OCI-LY3 (cell line): Measurements from ENCODE around the gene PALD1.

Experiments
- H2AFZ ChIP-seq: fragments of 200-600, 300-600 bp; shearing (Covaris generic); 2 replicates; pipeline ENCODE4 v1.6.0; 2014; ENCODE audit warnings: antibody characterized with exemption, low read depth, low read length
- H3K27ac ChIP-seq: fragments of 200-600, 300-600 bp; sonication (generic); 2 replicates; pipeline ENCODE4 v1.5.1; 2014; ENCODE audit warnings: mild to moderate bottlenecking, low read length, moderate library complexity, mixed read lengths
- H3K27me3 ChIP-seq: fragments of 200-600, 300-600 bp; sonication (generic); 2 replicates; pipeline ENCODE4 v1.6.1; 2014; ENCODE audit warnings: low read depth, low read length, mixed read lengths
- H3K36me3 ChIP-seq: fragments of 200-600, 300-600 bp; sonication (generic); replicated peaks from 2 replicates; pipeline ENCODE3; 2014; ENCODE audit warnings: low read depth, low read length, mixed read lengths
- H3K4me1 ChIP-seq: fragments of 300-600, 200-600 bp; sonication (generic); 2 replicates; pipeline ENCODE4 v1.6.1; 2014; ENCODE audit warnings: low read length, mixed read lengths
- H3K4me2 ChIP-seq: fragments of 200-600, 300-600 bp; sonication (generic); 2 replicates; pipeline ENCODE4 v1.6.1; 2014; ENCODE audit warnings: low read length, mixed read lengths
- H3K4me3 ChIP-seq: fragments of 300-600, 200-600 bp; sonication (generic); 2 replicates; pipeline ENCODE4 v1.5.1; 2014; ENCODE audit warnings: antibody characterized with exemption, mild to moderate bottlenecking, low read length, moderate library complexity
- H3K79me2 ChIP-seq: fragments of 300-600, 200-600 bp; shearing (Covaris generic); 2 replicates; pipeline ENCODE4 v1.6.1; 2014; ENCODE audit warnings: mild to moderate bottlenecking, low read length, mixed read lengths
- H3K9ac ChIP-seq: fragments of 300-600, 200-600 bp; shearing (Covaris generic); 2 replicates; pipeline ENCODE4 v1.6.0; 2014; ENCODE audit warnings: mild to moderate bottlenecking, low read length, moderate library complexity
- H3K9me3 ChIP-seq: fragments of 200-600, 300-600 bp; shearing (Covaris generic); 2 replicates; pipeline ENCODE4 v1.6.1; 2014; ENCODE audit warnings: low read length, mixed read lengths; ENCODE audit not compliant: insufficient read depth
- H4K20me1 ChIP-seq: fragments of 200-600, 300-600 bp; sonication (generic); 2 replicates; pipeline ENCODE4 v1.6.1; 2016; ENCODE audit warnings: low read length, mixed read lengths; ENCODE audit not compliant: insufficient read depth
- EZH2phosphoT487 ChIP-seq: fragments of 200-600 bp; shearing (Covaris generic); IDR thresholded peaks from 2 replicates; pipeline ENCODE4 v1.6.1; 2018; ENCODE audit warnings: antibody characterized with exemption, mixed run types, low read depth
- TF ChIP-seq, protein P1 (sequence below): fragments of 200-600, 300-600 bp; sonication (generic); IDR thresholded peaks from 2 replicates; pipeline ENCODE4 v1.5.1; 2014; ENCODE audit warnings: antibody characterized with exemption, low read length, low read depth

The PALD1 gene

DNA sequence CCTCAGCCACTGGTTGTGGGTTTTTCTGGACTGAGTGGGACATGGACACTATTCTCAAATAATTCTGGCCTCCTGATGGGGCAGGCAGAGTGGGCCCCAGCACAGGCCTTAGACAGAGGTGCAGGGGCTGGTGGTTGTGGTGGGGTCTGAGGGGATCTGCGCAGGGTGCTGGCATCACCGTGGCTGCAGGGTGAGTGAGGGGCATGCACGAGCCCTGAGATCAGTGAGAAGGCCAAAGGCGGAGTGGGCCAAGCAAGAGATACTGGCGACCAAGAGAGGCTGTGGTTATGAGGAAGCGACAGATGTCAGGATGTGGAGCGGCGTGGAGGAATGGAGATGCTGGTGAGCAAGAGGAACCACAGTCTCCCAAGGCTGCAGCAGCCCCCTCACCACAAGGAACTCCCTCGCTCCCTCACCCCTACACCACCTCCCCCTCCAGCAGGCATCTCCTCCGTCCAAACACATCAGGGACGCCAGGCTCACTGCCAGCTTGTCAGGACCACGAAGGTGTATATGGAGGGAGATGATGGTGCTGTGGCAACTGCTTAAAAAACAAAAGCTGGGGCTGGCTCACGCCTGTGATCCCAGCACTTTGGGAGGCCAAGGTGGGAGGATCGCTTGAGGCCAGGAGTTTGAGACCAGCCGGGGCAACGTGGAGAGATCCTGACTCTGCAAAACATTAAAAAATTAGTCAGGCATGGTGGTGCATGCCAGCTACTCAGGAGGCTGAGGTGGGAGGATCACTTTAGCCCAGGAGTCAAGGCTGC lies 114.4 kb downstream of the PALD1 start:
- no peak overlapping the region for H3K9ac ChIP-seq
- H2AFZ ChIP-seq = no peak overlapping the region
- no peaks in the 10 kb centered on the region for H3K36me3 ChIP-seq
- no peaks in the 10 kb centered on the region for H3K9me3 ChIP-seq
- peaks cover 7% of the 10 kb centered on the region for H3K27me3 ChIP-seq
- TF ChIP-seq EZH2phosphoT487 = no peak
- TF ChIP-seq, protein P1, sequence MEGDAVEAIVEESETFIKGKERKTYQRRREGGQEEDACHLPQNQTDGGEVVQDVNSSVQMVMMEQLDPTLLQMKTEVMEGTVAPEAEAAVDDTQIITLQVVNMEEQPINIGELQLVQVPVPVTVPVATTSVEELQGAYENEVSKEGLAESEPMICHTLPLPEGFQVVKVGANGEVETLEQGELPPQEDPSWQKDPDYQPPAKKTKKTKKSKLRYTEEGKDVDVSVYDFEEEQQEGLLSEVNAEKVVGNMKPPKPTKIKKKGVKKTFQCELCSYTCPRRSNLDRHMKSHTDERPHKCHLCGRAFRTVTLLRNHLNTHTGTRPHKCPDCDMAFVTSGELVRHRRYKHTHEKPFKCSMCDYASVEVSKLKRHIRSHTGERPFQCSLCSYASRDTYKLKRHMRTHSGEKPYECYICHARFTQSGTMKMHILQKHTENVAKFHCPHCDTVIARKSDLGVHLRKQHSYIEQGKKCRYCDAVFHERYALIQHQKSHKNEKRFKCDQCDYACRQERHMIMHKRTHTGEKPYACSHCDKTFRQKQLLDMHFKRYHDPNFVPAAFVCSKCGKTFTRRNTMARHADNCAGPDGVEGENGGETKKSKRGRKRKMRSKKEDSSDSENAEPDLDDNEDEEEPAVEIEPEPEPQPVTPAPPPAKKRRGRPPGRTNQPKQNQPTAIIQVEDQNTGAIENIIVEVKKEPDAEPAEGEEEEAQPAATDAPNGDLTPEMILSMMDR = no peak
- no peaks in the 10 kb centered on the region for H3K79me2 ChIP-seq
- H3K27ac ChIP-seq = no peak overlapping the region
- H3K4me1 ChIP-seq = peaks cover 10% of the 10 kb centered on the region
- no peak overlapping the region for H3K4me2 ChIP-seq
- H4K20me1 ChIP-seq = no peaks in the 10 kb centered on the region
- H3K4me3 ChIP-seq = no peak overlapping the region

DNA sequence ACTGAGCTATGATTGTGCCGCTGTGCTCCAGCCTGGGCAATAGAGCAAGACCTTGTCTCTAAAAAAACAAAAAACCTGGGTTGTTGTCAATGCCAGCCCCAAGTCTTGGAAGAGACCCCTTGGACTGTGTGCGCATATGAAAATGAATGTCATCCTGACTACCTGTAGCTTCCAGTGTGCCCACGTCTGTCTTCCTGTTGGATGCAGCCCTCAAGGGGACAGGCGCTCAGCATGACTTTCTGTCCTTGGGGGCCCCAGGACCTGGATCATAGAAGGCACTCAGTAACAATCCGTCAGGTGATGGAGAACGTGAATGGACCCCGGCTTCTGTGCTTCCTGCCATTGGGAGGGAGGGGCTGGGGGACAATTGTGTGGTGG lies 114.9 kb downstream of the PALD1 start:
- no peak overlapping the region for H3K9ac ChIP-seq
- H3K9me3 ChIP-seq = no peaks in the 10 kb centered on the region
- peaks cover 4% of the 10 kb centered on the region for H3K4me1 ChIP-seq
- no peak overlapping the region for H3K4me3 ChIP-seq
- H2AFZ ChIP-seq = no peak overlapping the region
- no peak overlapping the region for H3K4me2 ChIP-seq
- no peaks in the 10 kb centered on the region for H3K79me2 ChIP-seq
- TF ChIP-seq, protein P1 = no peak
- no peak for TF ChIP-seq EZH2phosphoT487
- H3K36me3 ChIP-seq = no peaks in the 10 kb centered on the region
- peaks cover 7% of the 10 kb centered on the region for H3K27me3 ChIP-seq
- H4K20me1 ChIP-seq = no peaks in the 10 kb centered on the region
- no peak overlapping the region for H3K27ac ChIP-seq

DNA sequence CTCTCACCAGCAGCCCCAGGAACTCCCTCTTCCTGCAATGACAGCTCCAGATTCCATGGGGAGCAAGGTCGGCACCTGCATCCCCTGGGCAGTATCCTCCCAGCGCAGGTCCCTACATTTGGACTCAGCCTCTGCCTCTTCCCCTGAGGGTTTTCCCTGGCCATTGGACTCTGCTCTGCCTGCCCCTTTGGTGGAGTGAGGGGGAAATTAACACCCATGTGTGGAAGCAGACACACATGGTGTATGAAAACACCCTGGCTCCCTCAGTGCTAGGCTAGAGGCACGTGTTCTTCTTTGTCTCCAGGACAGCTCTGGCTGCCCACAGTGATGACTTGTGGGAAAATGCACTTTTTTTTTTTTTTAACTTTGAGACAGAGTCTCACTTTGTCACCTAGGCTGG lies 115.6 kb downstream of the PALD1 start:
- no peak for TF ChIP-seq EZH2phosphoT487
- TF ChIP-seq, protein P1 = no peak
- Histone ChIP-seq H3K27ac (no peak overlapping the region), H3K36me3 (no peaks in the 10 kb centered on the region), H3K27me3 (peaks cover 1% of the 10 kb centered on the region), H3K4me3 (no peak overlapping the region), H3K4me2 (no peak overlapping the region), H2AFZ (no peak overlapping the region), H3K9me3 (no peaks in the 10 kb centered on the region), H4K20me1 (no peaks in the 10 kb centered on the region), H3K4me1 (no peaks in the 10 kb centered on the region), H3K79me2 (no peaks in the 10 kb centered on the region), H3K9ac (no peak overlapping the region)

DNA sequence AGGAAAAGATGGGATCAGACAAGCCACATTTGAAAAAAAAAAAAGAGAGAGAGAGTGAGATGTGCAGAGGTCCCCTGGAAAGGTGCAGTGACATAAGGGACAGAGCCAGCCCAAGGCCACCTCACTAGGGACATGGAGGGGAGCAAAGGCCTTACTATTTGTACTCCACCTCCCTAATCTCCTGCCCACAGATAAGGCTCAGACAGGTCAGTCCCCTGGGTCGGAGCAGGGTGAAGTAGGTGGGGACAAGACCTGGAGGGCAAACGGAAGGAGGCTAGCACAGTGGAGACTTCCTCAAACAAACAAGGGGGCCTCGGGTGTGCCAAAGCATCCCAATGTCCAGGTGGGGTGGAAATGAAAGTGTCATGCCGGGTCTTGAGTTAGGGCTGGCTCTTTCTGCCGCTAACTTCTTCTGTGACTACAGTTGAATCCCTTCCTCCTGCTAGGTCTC lies 117.0 kb downstream of the PALD1 start:
- Histone ChIP-seq H3K79me2 (no peaks in the 10 kb centered on the region), H3K4me1 (no peaks in the 10 kb centered on the region), H3K36me3 (no peaks in the 10 kb centered on the region), H3K4me3 (no peak overlapping the region), H2AFZ (no peak overlapping the region), H3K27me3 (no peaks in the 10 kb centered on the region), H3K9me3 (no peaks in the 10 kb centered on the region), H3K9ac (no peak overlapping the region), H4K20me1 (no peaks in the 10 kb centered on the region), H3K27ac (no peak overlapping the region), H3K4me2 (no peak overlapping the region)
- TF ChIP-seq, protein P1 = no peak
- no peak for TF ChIP-seq EZH2phosphoT487
